NCI-H1930 (cell line): ENCODE measurements around the gene L3MBTL4.

Experiments used
- DNase-seq, 2 experiments: peaks; one replicate each; lab custom pipeline; 2025; lab: John Stamatoyannopoulos, UW

Gene L3MBTL4

DNA sequence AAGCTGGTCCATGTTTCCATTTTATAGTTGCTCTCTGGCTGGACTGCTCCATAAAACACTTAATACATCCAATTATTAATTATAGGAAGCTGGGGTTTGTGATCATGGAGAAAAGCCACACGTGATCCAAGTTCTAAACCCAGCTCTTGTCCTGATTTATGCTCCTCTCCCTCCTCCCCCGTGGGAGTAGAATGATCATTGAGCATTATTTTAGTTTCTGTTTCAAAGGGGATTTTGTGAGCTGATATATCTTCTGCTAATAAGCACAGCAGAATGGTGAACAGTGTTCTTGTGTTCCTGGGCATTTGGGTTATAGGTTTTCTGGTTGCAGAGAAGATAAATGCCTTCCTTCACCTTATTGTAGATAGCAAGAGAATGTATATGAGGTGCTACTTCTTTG, 383.7 kb downstream of the L3MBTL4 start:
- no peak for DNase-seq

DNA sequence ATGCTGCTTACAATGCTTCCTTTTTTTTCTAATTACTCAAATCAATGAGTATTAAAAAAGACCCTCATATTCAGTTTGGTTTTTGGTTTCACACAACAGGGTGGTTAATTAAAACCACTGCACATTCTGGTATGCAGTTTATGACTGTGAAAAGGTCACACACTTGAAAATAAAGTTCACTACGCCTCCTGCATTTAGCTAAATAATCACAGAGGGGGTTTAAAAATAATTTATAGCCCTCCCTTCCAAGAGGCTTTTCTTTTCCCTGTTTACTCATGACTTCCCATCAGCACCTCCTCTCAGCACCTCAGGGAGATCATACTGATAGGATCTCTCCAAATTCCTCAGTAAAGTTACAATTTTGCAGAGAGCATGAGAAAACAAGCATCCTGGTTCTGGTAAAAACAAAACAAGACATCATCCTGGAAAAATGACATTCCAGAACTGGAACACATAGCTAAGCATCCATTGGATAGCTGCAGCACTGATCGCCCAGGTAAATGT, 389.9 kb downstream of the L3MBTL4 start:
- DNase-seq = no peak

DNA sequence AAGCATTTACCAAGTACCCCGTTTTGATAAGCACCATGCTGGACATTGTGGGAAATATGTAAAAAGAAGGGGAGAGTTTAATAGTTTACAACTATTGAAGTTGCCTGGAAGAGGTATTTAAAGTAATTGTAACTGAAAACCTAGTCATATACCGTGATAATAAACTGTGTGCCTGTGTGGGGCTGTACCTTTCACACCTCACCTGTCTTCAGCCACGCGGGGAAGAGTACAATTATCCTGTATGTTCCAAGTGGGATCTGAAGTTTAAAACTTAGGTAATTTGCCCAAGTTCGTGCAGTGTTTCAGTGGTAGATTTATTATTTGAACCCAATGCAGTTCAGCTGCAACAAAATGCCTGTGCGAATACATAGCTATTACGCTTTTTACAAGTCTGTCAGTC, 391.2 kb downstream of the L3MBTL4 start:
- DNase-seq = no peak

DNA sequence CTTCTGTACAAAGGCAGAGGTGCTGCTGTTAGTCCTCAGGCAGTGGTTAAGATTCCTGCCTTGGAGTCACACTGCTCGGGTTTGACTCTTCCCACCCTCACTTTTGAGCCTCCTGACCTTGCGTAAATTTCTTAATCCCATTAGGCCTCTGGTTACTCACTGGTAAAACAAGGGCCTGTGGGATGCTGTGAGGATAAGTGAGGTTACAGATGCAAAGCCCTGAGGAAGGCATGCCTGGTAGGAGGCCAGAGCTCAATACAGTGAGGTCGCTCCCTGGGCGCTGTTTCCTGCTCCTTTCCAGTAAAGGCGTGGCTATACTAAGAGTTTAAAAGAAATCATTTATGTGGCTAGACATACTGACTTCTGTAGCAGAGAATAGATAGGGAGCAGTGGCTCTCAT, 391.9 kb downstream of the L3MBTL4 start:
- DNase-seq = no peak

DNA sequence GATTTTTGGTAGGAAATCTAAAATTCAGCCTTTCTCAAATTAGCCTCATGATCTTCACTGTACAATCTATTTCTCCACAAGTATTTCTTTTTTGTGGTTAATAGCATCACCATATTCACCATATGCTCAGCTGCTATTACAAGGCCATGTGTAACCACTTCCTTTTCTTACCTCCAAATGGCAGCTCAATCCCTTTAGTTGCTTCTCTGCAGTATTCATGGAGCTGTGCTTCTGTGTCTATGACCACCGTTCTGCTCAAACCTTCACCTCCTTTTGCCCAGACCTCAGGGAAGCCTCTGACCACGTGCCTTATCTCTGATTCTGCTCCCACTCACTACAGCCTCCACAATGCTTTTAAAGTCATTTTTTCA, 392.7 kb downstream of the L3MBTL4 start:
- no peak for DNase-seq

DNA sequence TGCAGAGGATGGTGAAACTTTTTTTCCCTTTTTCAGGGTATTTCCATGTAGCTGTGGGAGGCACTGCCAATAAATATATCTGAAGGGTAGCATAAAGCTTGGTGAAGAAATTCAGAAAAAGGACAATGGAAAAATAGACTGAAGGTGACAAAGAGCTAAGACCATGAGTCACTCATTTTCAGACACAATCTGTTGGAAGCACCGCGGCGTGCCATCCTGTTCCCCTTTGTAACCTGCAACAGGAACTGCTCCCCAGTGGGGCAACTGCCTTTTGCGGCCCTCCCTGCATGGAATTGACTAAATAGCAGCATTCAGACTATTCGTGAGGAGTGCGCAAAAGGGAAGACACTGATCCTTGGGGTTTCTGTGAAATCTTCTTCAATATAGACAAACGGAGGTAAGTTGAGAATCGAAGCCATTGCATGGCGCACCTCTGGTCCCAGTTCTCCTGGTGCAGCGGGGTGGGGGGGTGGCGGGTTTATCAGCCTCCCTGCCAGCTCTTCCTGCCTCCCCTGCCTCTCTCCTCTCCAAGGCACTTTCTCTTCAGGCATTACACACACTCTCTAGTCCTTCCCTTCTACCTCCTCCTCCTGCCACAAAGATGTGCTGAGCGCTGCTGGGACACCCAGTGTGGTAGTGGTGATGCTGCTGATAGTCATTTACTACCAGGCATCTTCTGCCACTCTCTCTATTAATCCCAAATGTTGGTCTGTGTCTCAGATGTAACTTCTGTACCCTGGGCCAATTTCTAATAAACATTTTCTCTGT, 393.2 kb downstream of the L3MBTL4 start:
- DNase-seq = no peak

DNA sequence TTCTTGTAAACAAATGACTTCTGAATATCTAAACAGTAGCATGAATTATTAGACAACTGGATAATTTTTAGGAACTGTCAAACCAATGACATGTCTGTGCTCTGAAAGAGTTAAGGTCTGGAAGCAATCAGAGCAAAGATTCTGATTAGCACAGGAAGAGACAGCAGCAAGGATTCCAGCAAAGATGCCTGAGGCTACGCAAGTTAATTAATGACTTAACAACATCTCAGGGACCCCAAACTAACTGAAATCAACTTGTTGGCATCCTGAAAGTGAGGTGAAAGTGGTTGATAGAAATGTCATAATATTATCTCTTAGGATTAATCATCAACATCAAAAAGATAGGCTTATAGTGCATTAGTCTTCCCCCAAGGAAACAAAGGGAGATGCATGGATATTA, 396.0 kb downstream of the L3MBTL4 start:
- no peak for DNase-seq

DNA sequence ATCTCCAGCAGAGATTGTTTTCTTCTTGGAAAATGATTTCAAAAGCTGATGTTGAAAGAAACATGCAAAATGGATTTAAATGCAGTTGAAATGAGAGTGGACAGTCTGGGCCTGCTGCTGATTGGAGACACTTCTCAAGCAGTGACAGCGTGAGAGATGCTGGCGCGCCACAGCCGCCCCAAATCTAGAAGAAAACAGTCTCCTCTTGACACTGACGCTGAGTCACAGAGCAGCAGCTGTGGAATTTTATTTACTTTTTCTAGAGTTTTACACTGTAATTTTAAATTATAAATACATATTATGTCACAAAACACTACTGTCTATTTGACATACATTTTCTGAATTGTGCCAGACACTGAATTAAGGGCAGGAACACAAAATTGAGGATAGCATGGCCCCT, 397.5 kb downstream of the L3MBTL4 start:
- no peak for DNase-seq

DNA sequence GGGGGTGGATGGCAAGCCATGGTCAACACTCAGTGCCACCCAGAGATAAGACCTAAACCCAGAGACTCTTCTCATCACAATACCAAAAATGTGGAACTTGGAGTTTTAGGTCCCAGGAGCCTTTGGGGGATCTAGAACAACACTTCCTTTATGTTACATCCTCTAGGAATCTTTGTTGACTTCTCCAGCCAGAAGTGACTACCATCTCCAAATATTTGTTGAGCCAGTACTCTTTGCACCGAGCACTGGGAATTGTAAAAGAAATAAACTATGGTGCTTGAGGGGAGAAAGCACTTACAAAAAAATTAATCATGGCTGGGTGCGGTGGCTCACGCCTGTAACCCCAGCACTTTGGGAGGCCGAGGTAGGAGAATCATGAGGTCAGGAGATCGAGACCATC, 399.3 kb downstream of the L3MBTL4 start:
- no peak for DNase-seq

DNA sequence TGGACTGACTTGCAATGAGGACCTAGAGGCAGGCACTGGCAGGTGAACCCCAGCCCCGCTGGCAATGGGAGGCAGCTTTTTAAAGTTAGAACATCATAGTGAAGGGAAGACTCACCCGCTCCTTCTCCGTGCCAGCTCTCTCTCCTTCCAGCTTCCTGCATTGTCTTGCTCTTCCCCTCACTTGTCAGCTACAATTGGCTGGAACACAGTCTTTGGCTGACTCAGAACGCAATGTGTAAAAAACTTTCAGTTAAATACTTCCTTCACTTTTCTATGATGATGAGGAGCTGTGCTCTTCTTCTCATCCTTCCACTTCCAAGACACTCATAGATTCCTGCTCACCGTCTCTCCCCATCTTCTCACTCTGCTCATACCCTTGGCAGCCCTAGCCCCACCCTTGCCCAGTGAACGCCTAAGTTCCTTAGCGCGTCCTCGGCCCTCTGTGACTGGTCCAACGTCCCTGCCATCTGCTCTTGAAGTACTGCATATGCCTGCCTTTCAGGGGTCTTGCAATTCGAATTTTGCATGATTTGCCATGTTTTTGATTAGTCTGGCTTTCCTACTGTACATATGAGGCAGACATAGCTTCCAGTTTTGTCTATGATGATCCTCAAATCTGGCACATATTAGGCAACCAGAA, 401.4 kb downstream of the L3MBTL4 start:
- DNase-seq = no peak

DNA sequence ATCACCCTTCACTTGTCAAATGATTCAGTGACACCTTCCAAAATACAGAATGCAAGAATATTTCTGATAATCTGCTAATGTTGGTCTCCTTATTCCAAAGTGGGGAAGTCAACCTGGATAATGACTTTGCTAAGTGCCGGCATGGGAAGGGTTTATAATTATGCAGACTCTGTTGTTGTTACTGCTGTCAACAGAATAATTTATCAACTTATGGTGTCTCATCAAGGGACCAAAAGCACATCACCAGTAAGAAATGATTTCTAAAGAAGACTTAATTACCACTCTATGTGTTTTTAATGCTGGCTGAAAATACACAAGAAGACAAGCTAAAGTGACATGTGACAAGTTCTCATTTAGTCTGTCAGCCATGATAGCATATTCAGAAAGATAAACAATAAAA, 403.8 kb downstream of the L3MBTL4 start:
- DNase-seq = no peak

DNA sequence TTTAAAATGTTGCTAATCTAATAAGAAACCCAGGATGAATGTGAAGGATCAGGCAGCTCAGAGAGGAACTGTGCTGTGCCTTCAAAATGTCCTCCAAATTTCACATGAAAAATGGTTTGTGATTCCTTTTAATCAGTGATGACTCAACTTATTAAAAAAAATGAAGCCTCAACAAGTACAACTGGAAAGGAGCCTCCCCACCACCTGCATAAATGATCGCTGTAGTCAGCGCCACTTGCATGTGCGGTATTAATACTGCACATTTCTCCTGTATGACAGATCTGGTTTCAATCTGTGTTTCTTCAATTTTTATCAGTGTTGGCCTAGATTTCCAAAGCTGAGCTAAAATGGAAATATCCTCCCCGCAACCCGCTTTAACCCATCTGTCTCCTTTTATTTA, 404.4 kb downstream of the L3MBTL4 start:
- no peak for DNase-seq

DNA sequence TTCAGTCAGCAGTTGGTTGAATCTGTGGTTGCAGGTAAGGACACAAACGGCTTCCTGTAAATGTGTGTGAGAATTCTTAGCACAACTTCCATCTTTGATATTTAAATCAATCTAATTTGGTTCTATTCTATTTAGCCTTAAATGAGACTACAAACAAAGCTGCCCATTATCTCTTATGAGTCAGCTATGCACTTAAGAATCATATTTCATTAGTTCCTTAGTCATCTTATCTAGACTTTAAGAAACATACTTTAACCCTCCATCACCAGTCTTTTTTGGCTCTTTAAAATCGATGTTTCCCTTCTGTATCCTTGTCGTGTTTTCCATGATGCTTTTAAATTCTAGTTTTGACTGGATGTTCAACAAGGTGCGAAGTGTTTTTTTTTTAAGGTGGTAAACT, 405.0 kb downstream of the L3MBTL4 start:
- DNase-seq = no peak

DNA sequence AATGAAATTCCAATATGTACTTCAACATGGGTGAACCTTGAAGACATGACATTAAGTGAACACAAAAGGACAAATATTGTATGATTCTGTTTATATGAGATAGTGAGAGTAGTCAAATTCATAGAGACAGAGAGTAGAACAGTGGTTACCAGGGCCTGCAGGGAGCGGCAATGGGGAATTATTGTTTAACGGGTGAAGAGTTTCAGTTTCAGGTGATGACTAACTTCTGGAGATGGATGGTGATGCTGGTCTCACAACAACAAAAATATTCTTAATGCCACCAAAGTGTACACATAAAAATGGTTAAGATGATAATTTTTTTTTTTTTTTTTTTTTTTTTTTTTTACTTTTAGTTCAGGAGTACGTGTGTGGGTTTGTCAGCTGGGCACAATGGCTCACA, 410.0 kb downstream of the L3MBTL4 start:
- DNase-seq = no peak

DNA sequence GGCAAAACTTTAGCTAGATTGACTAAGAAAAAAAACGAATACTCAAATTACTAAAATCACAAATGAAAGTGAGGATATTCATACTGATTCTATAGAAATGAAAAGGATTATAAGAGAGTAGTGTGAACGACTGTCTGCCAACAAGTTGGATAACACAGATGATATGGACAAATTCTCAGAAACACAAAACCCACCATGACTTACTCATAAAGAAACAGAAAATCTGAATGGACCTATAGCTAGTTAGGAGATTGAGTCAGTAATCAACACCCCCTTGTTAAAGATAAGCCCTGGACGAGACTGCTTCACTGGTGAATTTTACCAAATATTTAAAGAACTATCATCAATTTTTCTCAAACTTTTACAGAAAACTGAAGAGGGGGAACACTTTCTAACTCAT, 410.6 kb downstream of the L3MBTL4 start:
- DNase-seq = no peak

DNA sequence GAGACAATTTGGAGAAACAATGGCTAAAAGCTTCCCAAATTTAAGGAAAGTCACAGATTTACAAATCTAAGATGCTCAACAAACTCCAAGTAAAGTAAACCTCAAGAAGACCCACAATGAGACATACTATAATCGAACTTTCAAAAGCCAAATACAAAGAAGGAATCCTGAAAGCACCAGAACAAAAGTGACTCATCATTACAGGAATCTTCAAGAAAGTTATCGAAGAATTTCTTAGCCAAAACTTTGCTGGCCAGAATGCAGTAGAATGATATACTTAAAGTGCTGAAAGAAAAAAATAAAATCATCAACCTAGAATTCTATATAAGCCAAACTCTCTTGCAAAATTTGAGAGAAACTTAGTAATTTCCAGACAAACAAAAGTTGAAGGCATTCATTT, 412.8 kb downstream of the L3MBTL4 start:
- no peak for DNase-seq

DNA sequence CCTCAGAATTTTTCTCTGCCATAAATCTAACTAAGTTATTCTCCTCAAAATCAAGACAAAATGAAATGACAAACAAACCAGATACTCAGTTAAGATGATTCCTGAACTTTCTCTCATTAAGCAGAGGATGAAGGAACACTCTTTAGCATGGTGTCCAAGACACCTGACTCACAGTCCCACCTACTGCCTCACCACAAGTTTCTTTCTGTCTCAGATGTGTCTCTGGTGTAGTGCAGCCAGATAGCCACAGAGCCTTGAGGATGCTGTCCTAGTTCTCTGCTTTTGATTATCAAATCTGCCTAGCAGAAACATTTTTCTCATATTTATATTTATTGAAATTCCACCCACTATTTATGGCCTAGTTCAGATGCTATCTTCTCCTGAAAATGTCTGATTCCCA, 415.8 kb downstream of the L3MBTL4 start:
- DNase-seq = no peak

DNA sequence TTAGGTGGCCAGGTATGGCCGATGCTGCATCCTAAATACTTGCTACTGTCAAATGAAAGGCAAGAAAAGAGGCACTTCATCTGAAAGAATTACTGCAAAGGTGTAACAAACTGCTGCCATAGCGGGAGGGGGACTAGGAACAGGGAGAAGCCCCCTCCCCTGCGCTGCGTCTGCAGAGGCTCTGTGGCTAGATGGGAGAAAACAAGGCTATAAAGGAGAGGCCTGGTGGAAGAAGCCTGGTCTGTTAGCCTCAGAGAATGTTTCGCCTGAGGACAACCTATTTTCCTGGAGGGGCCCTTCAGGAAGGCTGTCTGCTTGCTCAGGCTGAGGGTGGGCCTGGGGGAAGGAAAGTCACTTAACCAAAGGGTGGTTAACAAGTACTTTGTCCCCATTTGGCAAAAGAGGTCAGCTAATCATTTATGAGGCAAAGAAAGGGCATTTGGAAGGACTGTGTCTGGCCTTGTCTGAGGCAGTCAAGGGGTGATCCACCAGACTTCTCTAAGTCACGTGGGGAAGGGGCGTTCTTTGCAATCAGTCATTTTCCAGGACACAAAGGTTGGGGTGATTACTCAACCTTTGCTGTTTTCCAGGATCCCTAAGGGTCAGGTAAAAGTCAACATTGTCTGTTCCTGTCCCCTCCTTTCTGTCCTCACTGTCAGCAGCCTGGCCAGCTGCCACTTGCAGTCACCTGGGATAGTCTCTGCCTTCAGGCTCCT, 416.4 kb downstream of the L3MBTL4 start:
- no peak for DNase-seq

DNA sequence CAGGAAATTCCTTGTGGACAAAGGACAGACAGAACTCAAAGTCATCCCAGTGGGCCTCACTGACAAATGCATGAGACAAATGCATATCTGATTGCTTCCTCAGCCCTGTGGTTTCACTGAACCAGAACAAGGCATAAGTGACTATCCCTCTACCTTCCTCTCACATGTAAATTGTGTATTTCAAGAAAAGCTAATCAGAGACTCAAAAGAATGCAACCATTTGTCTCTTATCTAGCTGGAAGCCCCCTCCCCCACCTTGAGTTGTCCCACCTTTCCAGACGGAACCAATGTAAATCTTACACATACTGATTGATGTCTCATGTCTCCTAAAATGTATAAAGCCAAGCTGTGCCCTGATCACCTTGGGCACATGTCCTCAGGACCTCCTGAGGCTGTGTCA, 417.4 kb downstream of the L3MBTL4 start:
- DNase-seq = no peak

DNA sequence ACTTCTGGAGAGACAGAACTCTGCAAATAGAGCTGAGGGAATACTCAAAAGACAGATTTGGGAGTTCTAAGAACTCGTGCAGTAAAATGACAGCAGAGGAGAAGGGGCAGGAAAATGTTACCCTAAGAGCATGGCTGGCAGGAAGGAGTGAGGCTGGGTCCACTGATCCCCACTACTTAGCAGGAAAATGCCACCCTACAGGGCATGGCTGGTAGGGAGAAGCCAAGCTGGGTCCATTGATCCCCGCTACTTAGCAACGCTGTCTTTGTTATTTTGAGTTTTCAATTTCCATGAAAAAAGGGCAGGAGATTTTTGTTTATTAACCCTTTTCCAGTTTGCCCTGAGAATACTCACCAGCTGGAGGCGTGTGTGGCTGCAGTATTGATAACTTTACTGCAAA, 419.1 kb downstream of the L3MBTL4 start:
- DNase-seq = no peak

DNA sequence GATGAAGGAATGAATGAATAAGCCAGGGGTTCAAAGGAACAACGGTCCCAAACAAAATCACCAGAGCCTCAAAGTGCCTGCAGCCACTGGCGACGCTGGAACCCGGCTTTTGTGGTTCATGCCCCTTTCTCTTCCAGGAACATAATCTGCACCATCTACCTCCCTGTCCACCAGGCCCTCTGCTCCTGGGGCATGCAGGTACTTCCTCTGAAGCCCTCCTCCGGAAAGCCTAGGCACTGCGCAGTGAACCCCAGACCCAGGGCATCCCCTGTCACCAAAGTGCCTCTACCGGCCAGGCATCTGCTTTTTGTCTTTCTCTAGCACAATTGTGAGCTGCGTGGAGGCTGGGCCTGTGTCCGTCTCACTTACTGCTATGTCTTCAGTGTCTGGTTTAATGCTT, 420.8 kb downstream of the L3MBTL4 start:
- no peak for DNase-seq

DNA sequence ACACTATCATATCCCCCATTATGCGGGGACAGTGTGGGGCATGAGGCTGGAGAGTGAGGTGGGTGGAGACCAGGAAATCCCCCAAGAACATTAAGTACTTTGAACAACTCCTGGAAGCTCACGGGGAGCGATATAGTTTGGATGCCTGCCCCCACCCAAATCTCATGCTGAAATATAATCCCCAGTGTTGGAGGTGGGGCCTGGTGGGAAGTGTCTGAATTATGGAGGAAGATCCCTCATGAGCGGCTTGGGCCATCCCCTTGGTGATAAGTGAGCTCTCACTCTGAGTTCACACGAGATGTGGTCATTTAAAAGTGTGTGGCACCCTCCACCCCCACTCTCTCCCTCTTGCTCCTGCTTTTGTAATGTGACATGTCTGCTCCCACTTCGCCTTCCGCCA, 422.3 kb downstream of the L3MBTL4 start:
- no peak for DNase-seq

DNA sequence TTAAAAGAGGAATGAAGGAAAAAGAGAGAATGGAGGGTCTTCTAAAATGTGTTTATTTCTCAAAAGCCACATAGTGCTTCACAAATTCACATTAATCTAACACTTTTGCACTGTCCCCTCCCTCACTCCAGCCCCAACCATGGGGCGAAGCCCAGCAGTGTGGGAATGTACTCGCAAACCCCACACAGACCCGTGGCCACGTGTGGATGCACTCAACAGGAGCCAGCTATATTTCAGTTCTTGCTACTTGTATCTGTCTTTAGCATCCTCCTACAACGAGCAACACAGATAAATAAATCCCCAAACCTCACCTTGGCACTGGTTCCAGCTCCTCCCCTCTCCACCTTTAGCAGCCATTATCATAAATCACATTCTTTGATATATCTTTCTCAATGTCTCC, 427.5 kb downstream of the L3MBTL4 start:
- DNase-seq = no peak
